ENCODE measurements around the gene CBY2. TPM values are rescaled to one million over a fixed set of nuclear protein-coding genes. Genes with fewer than 3 reads are reported as not detected.

CBY2 gene
- total RNA-seq (not detected in 2 replicates), polyA plus RNA-seq (not detected in 2 replicates), polyA minus RNA-seq (not detected in 2 replicates)
- total RNA-seq (2013): not detected

- no peak within 1 kb of the TSS for H3K4me3 ChIP-seq (ENCODE audit: control extremely low read depth in 1 of 5, extremely low read depth in 1 of 5, insufficient read depth in 1 of 5, low read depth in 2 of 5, low read length in 4 of 5)
- no peak within 1 kb of the TSS for H3K4me3 Mint-ChIP-seq
- H3K9me3 ChIP-seq (ENCODE audit: control extremely low read depth in 1 of 3, control insufficient read depth in 2 of 3, insufficient read depth in 1 of 3, low read length in 2 of 3): no peaks in the 10 kb centered on the region
- H3K36me3 ChIP-seq (replicated peaks in 1 of 2; ENCODE audit: control extremely low read depth in 1 of 2, control insufficient read depth in 1 of 2, extremely low read depth in 1 of 2, insufficient read depth in 2 of 2, low read length in 1 of 2): no peaks in the 10 kb centered on the region
- POLR2A ChIA-PET: no interaction called here
- no peak within 1 kb of the TSS for H3K4me2 ChIP-seq (replicated peaks; ENCODE audit: low read depth, low read length, poor library complexity, severe bottlenecking)
- no peak within 1 kb of the TSS for H3K27ac ChIP-seq (ENCODE audit: low read length in 2 of 2)
- H3K4me1 Mint-ChIP-seq: no peaks in the 10 kb centered on the region
- peaks cover 6% of the 10 kb centered on the region for H3K27me3 Mint-ChIP-seq
- WGBS (ENCODE audit: insufficient coverage): no CpG with 5 or more reads among the region's 1 CpG
- CTCF ChIA-PET: interaction anchor here (0.7 kb wide), 1 partner anchor 8 kb away, joined by 3 read pairs; no protein-coding TSS in a partner anchor
- H2AFZ ChIP-seq (ENCODE audit: insufficient read depth, low read depth, low read length, poor library complexity, severe bottlenecking): no peak within 1 kb of the TSS
- H3K27ac Mint-ChIP-seq: no peak within 1 kb of the TSS
- no peaks in the 10 kb centered on the region for H4K20me1 ChIP-seq (ENCODE audit: control insufficient read depth, insufficient read depth, low read length, poor library complexity, severe bottlenecking)
- no peaks in the 10 kb centered on the region for H3K4me1 ChIP-seq (ENCODE audit: control insufficient read depth in 2 of 2, insufficient read depth in 2 of 2, low read length in 2 of 2)
- TF ChIP-seq CTCF (IDR thresholded peaks at IDR 0.05): no peak
- TF ChIP-seq EZH2 (IDR thresholded peaks at IDR 0.05; ENCODE audit: borderline replicate concordance, insufficient read depth, low read depth, low read length, poor library complexity, severe bottlenecking): no peak
- H3K9me3 Mint-ChIP-seq (ENCODE audit: insufficient read depth): no peaks in the 10 kb centered on the region
- H3K9ac ChIP-seq (ENCODE audit: low read length): no peak within 1 kb of the TSS
- H3K79me2 ChIP-seq (ENCODE audit: control insufficient read depth, insufficient read depth, low read length): no peaks in the 10 kb centered on the region
- H3K27me3 ChIP-seq (replicated peaks in 1 of 4; ENCODE audit: control extremely low read depth in 1 of 4, control insufficient read depth in 3 of 4, insufficient read depth in 4 of 4, low read length in 3 of 4): no peaks in the 10 kb centered on the region
- ATAC-seq (ENCODE audit: low read depth): no peak
- no peak for DNase-seq
- intact Hi-C loops (cut with micrococcal nuclease): no loop called here
Measured at GRCh38 chr13:45702088-45702487, at the start of gene CBY2. Gene CBY2 (plus strand): TSS chr13:45702320. CDS start chr13:45702391, 71 bp downstream.

- H3K9ac ChIP-seq (ENCODE audit: low read length): no peak overlapping the region
- no peak overlapping the region for H3K4me3 ChIP-seq (ENCODE audit: control extremely low read depth in 1 of 5, extremely low read depth in 1 of 5, insufficient read depth in 1 of 5, low read depth in 2 of 5, low read length in 4 of 5)
- Mint-ChIP-seq H3K27me3 (peaks cover 7% of the 10 kb centered on the region), H3K4me3 (no peak overlapping the region), H3K9me3 (ENCODE audit: insufficient read depth) (peaks cover 2% of the 10 kb centered on the region), H3K27ac (no peak overlapping the region), H3K4me1 (no peaks in the 10 kb centered on the region)
- POLR2A ChIA-PET: no interaction called here
- H3K4me2 ChIP-seq (replicated peaks; ENCODE audit: low read depth, low read length, poor library complexity, severe bottlenecking): no peak overlapping the region
- peaks cover 0 to 3% (median 0%) of the 10 kb centered on the region in 4 experiments for H3K27me3 ChIP-seq (replicated peaks in 1 of 4; ENCODE audit: control extremely low read depth in 1 of 4, control insufficient read depth in 3 of 4, insufficient read depth in 4 of 4, low read length in 3 of 4)
- DNase-seq (no peak), ATAC-seq (ENCODE audit: low read depth) (no peak)
- no peaks in the 10 kb centered on the region for H3K36me3 ChIP-seq (replicated peaks in 1 of 2; ENCODE audit: control extremely low read depth in 1 of 2, control insufficient read depth in 1 of 2, extremely low read depth in 1 of 2, insufficient read depth in 2 of 2, low read length in 1 of 2)
- TF ChIP-seq CTCF (IDR thresholded peaks at IDR 0.05): no peak
- TF ChIP-seq EZH2 (IDR thresholded peaks at IDR 0.05; ENCODE audit: borderline replicate concordance, insufficient read depth, low read depth, low read length, poor library complexity, severe bottlenecking): no peak
- CTCF ChIA-PET: no interaction called here
- no peaks in the 10 kb centered on the region for H3K79me2 ChIP-seq (ENCODE audit: control insufficient read depth, insufficient read depth, low read length)
- no peaks in the 10 kb centered on the region for H4K20me1 ChIP-seq (ENCODE audit: control insufficient read depth, insufficient read depth, low read length, poor library complexity, severe bottlenecking)
- no peak overlapping the region for H2AFZ ChIP-seq (ENCODE audit: insufficient read depth, low read depth, low read length, poor library complexity, severe bottlenecking)
- 84% methylated on average over 4 of the region's 5 CpGs for WGBS (ENCODE audit: insufficient coverage)
- intact Hi-C loops (cut with micrococcal nuclease): no loop called here
- H3K27ac ChIP-seq (ENCODE audit: low read length in 2 of 2): no peak overlapping the region
- H3K4me1 ChIP-seq (ENCODE audit: control insufficient read depth in 2 of 2, insufficient read depth in 2 of 2, low read length in 2 of 2): no peaks in the 10 kb centered on the region
- H3K9me3 ChIP-seq (ENCODE audit: control extremely low read depth in 1 of 3, control insufficient read depth in 2 of 3, insufficient read depth in 1 of 3, low read length in 2 of 3): peaks cover 0 to 5% (median 0%) of the 10 kb centered on the region in 3 donors
Measured at GRCh38 chr13:45654633-45655349, 47.3 kb upstream of the CBY2 start.

Data from B cell (primary cell).